Embryonic facial prominence (tissue), 1 donor: Measurements from ENCODE around the gene PAQR6.

Experiments
- DNase-seq: peaks from one replicate; pipeline ENCODE4 v3.0.0-alpha.2; 2016; ENCODE audit errors: extremely low spot score

Gene PAQR6, protein sequence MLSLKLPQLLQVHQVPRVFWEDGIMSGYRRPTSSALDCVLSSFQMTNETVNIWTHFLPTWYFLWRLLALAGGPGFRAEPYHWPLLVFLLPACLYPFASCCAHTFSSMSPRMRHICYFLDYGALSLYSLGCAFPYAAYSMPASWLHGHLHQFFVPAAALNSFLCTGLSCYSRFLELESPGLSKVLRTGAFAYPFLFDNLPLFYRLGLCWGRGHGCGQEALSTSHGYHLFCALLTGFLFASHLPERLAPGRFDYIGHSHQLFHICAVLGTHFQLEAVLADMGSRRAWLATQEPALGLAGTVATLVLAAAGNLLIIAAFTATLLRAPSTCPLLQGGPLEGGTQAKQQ

DNA sequence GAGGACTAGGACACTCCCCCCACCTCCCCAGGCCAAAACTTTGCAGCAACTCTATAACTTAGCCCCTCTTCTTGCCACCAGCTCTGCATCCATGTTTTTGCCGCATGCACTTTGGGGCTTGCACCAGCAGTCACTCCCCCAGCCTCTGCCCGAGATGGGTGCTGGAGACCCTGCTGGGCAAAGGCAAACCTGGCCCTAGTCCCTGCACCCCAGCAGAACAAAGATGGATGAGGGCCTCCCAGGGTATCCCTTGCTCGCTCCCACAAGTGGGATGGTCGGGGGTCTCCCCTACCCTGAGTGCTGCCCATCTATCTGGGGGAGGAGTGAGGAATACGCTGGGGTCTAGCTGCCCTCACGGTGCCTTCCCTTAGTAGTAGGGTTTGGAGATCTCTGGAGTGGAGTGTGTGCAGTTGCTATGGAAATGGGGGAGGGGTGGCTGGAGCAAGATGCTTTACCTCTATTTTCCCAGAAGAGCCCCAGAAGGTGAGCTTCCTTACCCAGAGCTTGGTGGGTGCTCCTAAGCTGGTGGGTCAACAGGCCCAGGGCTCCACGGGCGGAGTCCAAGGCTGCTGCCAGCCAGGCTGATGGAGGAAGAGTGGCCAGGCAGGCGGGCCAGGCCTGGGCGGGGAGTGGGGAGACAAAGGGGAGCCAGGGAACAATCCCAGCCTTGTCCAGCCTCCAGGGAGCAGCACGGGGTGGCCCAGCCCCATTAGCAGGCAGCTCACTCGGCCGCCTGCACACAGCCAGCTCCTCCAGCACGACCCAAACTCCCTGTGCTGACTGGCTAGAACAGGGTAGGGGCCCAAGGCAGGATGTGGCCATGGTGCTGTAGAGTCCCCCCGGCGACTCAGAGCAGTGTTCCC lies at the start of gene PAQR6:
Gene PAQR6 (minus strand): TSS at position 597 of the 863 bp plus-strand sequence. CDS start 1,325 bp downstream, outside the sequence.
- DNase-seq: no peak

DNA sequence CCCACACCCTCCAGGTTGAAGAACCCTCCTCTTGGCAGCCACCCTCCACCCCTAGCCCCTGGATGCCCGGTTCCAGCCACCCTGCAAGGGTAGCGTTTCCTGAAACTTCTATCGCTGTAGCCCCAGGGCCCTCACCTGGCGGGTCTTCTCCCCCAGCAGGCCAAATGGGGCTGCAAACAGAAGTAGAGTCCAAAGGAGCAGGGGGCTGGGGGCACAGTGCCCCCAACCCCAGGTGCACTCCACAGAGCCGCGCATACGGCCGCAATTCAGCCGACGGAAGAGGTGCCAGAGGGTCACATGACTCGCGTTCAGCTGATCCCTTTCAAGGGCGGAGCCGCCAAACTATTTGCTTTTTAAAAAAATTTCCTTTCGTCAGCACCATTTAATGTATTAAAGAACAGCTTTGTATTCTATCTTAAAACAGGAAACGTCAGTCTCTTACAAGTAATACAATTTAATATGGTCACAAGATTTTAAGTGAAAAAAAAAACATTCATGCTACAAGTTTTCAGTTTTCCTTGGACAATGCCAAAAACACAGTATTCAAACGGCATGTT lies 47.6 kb upstream of the PAQR6 start, which contains the start of gene GLMP:
Gene GLMP (minus strand): TSS at position 289 of the 557 bp plus-strand sequence. CDS start 34 bp downstream, at position 255.
- peak; percentile 70 for DNase-seq

DNA sequence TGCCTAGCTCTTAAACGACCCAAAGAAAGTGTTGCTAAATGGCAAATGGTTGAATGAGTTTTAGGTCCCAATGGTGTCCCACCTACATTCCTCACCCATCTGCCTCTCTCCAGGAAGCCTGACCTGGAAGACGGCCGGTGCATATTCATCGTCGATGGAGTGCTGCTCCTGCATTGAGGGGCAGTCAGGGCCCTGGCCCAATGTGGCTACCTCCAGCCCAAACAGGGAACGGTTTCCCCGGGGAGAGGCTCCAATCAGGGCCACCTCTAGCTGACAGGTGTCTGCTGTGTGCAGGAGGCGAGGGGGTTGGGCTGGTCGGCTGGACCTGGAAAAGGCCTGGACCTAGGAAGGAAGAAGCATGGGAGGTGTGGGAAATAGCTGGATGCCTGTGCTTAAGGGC lies 46.0 kb upstream of the PAQR6 start:
- no peak for DNase-seq

DNA sequence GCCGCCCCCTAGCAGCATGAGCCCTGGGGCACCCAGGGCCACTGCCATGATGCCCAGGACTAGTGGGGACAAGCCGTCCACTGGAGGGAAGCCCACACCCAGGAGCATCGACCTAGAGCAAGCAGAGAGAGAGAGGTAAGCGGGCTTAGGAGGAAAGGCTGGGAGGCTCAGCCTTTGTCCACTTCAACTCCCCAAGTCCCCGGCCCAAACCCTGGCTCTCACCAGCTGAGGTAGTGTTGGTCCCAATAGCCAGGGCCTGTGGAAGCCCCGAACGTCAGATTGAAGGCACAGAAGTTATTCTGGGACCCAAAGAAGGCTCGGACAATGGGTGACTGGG lies 45.2 kb upstream of the PAQR6 start:
- DNase-seq: no peak

DNA sequence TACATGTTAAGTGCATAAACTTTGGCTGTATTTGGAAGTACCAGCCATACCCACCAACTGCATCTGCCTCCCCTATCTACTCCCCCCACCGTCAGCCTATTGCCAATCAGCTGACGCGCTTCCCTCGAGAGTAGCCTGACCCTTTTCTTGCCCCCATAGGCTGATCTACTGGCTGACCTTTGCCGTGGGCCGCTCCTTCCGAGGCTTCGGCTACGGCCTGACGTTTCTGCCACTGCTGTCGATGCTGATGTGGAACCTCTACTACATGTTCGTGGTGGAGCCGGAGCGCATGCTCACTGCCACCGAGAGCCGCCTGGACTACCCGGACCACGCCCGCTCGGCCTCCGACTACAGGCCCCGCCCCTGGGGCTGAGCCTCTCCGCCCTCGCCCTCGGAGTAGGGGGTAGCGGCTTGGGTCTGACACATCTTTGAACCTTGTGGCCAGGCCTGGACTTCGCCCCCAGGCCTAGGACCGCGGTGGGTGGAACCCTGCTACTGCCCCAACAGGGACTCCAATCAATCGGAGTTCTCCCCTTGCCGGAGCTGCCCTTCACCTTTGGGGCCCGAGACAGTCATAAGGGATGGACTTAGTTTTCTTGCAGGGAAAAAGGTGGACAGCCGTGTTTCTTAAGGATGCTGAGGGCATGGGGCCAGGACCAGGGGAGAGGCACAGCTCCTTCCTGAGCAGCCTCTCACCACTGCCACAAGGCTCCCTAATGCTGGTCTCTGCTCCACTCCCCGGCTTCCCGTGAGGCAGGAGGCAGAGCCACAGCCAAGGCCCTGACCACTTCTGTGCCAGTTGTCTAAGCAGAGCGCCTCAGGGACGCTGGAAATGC lies 43.6 kb upstream of the PAQR6 start:
- no peak for DNase-seq

DNA sequence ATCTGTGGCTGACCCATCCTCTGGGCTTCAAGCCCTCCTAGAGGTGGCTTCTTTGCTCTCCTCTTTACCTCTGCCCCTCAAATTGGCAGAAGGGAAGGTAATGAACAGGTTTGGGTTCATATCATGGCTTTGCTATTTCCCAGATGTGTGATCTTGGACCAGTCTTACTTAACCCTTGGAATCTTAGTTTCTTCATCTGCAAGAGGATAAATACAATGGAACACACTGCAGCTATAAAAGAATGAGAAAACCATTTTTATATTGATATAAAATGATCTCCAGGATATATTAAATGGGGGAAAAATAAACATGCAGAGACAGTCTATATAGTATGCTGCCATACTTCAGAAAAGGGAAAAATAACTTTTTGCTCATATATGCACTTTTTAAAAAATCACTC lies 42.0 kb upstream of the PAQR6 start:
- no peak for DNase-seq

DNA sequence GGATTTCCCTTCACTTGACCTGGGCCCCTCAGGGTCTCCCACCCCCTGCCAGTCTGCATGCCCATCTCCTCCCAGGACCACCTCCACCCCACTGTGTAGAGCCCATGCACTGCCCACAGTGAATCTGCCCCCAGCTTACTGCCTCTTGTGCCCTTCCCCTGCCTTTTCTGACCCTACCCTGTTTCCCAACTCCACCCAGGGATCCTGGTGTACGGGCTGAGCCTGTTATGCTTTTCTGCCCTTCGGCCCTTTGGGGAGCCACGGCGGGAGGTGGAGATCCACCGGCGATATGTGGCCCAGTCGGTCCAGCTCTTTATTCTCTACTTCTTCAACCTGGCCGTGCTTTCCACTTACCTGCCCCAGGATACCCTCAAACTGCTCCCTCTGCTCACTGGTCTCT lies 38.2 kb upstream of the PAQR6 start:
- no peak for DNase-seq

DNA sequence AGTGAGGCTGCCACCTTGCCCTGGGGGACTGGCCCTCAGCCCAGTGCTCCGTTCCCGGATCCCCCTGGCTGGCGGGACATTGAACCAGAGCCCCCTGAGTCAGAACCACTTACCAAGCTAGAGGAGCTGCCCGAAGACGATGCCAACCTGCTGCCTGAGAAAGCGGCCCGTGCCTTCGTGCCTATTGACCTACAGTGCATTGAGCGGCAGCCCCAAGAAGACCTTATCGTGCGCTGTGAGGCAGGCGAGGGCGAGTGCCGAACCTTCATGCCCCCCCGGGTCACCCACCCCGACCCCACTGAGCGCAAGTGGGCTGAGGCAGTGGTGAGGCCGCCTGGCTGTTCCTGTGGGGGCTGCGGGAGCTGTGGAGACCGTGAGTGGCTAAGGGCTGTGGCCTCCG lies 37.6 kb upstream of the PAQR6 start:
- DNase-seq: no peak

DNA sequence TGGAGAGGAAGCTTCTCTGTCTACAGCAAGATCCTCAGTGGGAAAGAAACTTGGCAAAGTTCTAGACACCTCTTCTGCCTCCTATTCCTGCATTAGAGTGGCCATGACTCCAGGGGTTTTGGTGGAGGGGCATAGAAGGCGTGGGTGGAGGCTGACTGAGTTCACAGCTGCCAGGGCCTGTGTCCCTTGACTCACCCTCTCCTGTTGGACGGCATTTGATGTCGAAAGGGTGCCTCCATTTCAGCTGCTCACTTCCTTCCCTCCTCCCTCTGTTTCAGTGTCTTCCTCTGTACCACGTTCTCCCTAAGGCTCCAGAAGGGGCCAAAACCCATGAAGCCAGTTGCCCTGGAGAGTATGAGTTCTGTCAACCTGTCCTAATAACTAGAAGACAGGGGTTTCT lies 36.9 kb upstream of the PAQR6 start:
- DNase-seq: no peak

DNA sequence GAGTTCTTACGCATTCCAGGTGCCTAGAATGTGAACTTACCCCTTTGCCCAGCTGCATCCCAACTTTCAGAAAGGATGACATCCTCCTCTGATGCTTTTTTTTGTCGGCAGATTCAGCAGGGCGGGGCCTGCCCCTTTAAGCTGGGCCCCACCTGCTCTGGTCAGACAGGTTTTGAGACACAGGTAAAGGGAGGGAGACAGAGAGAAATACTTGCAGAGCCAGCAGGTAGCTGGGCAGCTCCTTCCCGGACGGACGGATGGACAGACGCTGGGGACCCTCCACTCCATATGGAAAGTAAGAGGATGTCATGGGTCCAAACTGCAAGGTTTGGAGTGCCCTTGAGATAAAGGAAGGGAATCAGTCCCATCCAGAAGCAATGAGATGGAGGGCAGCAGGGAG lies 36.3 kb upstream of the PAQR6 start, which contains the start of gene TMEM79:
Gene TMEM79 (plus strand): TSS at position 214 of the 400 bp plus-strand sequence. CDS start 902 bp downstream, outside the sequence.
- no peak for DNase-seq

DNA sequence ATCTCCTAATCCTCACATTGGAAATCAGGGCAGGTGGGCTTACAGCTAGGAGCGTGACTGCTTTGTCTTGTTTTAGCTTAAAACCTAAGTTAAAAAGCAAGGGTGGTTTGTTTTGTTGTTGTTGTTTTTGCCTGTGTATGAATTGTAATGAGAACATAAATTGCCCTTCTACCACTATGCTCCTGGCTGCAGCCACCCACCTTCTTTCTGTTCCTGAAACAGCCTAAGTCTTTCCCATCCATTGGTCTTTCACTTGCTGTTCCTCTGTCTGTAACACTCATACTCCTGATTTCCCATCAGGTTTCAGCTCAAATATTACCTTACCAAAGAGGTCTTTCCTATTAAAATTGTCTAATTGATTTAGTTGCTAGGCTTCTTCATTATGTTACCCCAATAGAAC lies 35.7 kb upstream of the PAQR6 start:
- no peak for DNase-seq

DNA sequence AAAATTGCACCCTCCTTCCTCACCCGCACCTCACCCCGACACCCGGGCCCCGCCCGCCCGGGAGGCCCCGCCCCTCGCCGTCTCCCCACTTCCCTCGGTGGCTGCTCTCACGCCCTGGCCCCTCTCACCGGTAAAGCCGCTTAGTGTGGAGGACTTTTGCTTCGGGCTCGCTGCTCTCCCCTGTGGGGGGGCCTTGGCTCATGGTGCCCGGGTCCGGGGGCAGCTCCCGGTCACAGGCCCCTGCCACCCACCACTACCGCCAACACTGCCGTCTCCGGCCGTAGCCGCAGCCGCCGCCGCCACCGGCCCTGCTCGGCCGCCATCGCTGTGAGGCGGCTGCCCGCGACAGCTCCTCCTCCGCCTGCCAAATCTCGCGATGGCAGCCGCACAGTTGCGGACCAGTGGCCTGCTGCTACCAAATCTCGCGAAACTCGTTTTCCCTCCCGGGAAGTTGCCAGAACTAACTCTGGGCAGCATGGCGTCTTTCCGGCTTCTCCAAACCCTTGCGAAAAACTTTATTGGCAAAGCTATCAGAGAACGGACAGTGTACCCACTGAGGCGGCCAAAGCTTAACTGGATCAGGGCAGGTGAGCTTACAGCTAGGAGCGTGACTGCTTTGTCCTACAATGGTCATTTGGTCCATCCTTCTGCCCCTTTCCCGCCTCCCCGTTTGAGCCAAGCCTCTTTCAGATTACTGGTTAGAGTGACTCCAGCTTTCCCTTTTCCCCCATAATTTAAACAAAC lies 34.8 kb upstream of the PAQR6 start, which contains the start of gene SMG5:
Gene SMG5 (minus strand): TSS at position 347 of the 744 bp plus-strand sequence. CDS start 145 bp downstream, at position 202.
- DNase-seq: peak; percentile 97

DNA sequence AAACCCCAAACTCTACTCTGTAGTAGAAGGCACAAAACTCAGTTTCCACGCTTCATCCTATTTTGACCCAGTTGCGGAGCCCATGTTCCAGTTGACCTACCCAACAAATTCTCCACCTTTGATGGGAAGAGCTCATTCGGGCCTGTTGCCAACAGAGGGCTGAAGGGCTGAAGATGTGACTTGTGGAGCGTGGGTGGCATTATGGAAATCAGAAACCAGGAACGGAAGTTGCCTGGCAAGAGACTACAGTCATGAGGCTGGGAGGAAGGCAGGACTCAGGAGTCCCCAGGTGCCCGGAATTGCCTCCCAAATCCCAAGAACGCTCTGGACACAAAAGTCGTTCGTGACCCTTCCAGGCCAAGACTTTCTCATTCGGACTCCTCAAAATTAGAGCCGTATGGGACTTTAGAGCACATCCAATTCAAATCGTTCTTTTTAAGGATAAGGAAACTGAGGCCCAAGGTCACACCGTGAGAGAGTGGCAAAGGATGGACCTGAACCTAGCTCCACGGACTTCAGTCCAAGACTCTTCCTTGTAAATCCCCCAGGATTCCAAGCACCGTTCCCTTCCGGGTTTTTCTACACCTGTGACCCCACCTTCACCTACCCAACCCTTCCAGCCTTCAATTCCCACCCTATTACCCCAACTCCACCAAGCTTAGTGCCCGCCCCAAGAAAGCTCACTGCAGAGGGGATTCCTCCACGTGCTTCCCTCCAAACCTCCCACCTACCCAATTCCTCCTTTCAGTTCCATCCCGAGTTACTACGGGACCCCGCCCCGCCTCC lies 34.0 kb upstream of the PAQR6 start:
- no peak for DNase-seq

DNA sequence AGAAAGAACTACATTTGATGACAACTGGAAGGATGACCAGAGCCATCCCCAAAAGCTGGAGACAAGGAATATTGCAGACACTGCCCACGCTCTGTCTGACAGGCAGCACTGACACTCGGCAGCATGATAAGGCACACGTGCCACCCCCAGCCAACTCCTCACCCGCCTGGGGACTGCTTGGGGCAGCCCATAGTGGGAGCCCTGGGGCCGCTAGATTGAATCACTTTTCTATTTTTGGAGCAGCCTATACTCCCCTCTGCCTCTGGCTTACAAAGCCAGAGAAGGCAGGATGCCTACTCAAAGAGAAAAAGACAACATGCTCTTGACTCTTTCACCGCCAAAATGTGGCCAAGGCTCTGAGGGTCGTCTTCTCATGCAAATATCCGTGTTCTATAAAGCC lies 33.4 kb upstream of the PAQR6 start:
- DNase-seq: no peak

DNA sequence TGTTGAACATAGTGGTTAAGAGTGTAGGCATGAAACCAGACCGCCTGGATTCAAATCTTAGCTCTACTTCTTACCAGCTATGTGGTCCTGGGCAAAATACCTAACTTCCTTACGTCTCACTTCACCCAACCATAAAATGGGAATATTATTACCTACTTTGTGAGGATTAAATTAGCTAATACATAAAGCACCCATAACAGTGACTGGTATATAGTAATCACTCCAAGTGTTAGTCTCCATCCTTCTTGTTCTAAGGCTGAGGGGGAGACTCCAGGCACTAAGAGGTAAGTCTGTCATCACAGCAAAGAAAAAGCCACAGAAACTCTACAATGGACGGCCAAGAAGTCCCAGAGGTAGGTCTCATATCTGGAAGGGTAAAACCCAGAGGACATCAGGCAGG lies 32.0 kb upstream of the PAQR6 start:
- no peak for DNase-seq

DNA sequence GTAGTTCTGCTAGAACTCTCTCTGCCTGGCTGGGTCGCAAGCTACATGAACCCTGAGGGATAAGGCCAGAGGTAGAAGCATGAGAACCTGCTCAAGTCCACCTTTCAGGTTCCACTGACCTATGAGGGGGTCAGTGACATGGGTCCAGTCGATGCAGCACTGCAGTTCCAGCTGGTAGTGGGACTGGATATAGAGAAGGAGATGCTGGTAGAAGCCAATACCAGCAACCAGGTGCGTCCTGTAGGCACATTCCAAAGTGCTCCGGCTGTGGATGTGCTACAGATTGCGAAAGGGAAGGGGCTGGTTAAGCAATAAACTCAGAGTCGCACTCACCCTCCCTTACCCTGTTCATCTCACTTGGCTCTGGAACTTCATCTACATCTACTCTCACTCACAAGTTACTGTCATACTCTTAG lies 29.1 kb upstream of the PAQR6 start:
- DNase-seq: no peak

DNA sequence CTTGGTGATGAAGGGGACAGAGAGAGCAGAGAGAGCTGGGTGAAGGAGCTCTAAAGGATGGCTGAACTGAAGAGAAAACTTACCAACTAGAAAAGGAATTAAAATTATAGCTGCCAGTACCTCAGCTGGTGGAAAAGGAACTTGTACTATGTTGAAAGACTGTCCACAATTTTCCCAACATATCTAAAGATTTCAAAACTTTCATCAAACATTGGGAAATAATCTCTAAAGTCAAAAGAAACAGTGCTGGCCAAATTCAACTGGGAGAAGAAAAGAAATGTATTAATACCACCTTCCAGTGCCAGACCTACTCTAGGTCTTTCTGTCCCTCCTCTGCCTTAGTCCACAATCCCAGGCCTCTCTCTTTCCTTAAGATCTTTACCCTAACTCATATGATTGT lies 28.7 kb upstream of the PAQR6 start:
- no peak for DNase-seq

DNA sequence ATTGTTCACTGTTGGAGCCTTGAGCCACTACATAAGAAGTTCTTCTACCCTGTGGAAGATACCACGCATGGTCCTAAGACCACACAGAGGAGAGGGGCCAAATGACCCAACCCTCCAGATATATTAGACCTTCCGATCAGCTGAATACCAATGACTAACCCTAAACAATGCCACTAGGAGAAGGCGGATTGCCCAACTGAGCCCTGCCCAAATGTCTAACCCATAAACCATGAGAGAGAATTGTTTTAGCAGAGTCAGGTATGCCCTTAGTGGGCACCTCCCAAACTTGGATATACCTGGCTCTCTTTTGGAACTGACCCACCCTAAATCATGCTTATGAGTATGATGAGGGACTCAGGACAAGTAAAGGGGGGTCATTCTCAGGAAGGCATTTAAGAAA lies 22.5 kb upstream of the PAQR6 start:
- no peak for DNase-seq

DNA sequence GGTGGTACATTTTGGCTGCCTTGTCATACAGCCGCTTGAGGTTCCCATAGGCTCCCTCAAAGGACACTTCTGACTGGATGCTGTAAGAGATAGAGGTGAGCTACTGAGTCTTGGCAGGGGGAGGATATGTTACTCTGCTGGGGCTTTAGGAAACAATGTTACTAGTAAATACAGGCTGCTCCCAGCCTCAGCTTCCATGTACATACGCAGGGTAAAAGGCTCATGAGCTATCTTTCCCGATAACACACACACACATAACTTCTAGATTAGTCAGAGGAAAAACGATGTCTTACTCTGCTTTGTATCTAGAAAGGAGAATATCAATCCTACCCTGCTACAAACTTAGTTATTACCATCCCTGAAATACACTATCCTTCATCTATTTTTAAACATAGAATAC lies 20.5 kb upstream of the PAQR6 start:
- DNase-seq: no peak

DNA sequence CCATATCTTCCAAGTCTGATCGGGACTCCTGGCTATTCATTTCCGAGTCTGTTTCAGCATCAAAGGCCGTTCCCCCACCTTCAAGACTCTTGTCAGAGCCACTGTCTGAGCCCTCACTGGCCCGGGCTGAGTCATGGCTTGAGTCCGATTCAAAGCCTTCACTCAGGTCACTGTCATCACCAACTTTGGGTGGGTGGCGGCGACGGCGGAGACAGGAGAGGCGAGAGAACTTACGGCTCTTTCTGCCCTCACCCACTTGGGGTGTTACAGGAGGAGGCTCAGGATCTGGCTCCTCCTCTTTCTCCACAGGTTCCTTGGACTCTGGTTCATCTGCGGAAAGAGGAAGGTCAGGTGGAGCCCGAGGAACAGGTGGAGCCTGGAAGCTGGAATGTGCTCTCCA lies 18.2 kb upstream of the PAQR6 start:
- no peak for DNase-seq
